Right kidney (tissue), 1 donor: ENCODE measurements around the gene PXT1.

Experiments used
- DNase-seq: peaks from one replicate; pipeline ENCODE4 v3.0.0-alpha.2; 2016

PXT1 gene

GRCh38 chr6:36387440-36388303 is 55.0 kb downstream of the PXT1 start, which contains the start of gene ETV7:
TSS of gene ETV7 (minus strand) at chr6:36387669. CDS start at chr6:36387541, 128 bp downstream.
- peak; percentile 61 for DNase-seq

- DNase-seq, result peak; percentile 62
Measured at GRCh38 chr6:36386495-36387439, 55.9 kb downstream of the PXT1 start.

- no peak for DNase-seq
Measured at GRCh38 chr6:36384095-36384494, 58.6 kb downstream of the PXT1 start.

- no peak for DNase-seq
Measured at GRCh38 chr6:36383606-36384005, 59.0 kb downstream of the PXT1 start.

GRCh38 chr6:36382976-36383375 is 59.7 kb downstream of the PXT1 start:
- DNase-seq, result no peak

GRCh38 chr6:36381502-36382389 is 60.9 kb downstream of the PXT1 start:
- DNase-seq, result no peak

- DNase-seq, result no peak
Measured at GRCh38 chr6:36380166-36380565, 62.5 kb downstream of the PXT1 start.

GRCh38 chr6:36378936-36379335 is 63.7 kb downstream of the PXT1 start:
- DNase-seq, result no peak

GRCh38 chr6:36378243-36378920 is 64.3 kb downstream of the PXT1 start:
- no peak for DNase-seq

- DNase-seq, result no peak
Measured at GRCh38 chr6:36377594-36377993, 65.1 kb downstream of the PXT1 start.

- DNase-seq, result no peak
Measured at GRCh38 chr6:36376742-36377141, 65.9 kb downstream of the PXT1 start.

GRCh38 chr6:36376183-36376582 is 66.5 kb downstream of the PXT1 start:
- DNase-seq, result no peak

GRCh38 chr6:36375644-36376155 is 67.0 kb downstream of the PXT1 start:
- no peak for DNase-seq

GRCh38 chr6:36374972-36375371 is 67.7 kb downstream of the PXT1 start:
- no peak for DNase-seq

GRCh38 chr6:36374194-36374593 is 68.5 kb downstream of the PXT1 start:
- no peak for DNase-seq

- no peak for DNase-seq
Measured at GRCh38 chr6:36373368-36374019, 69.2 kb downstream of the PXT1 start.

- no peak for DNase-seq
Measured at GRCh38 chr6:36372088-36372487, 70.6 kb downstream of the PXT1 start.

- no peak for DNase-seq
Measured at GRCh38 chr6:36371211-36371610, 71.4 kb downstream of the PXT1 start.

- no peak for DNase-seq
Measured at GRCh38 chr6:36370638-36371037, 72.0 kb downstream of the PXT1 start.
